GM18868 (cell line): ENCODE data around the gene SET.

Experiments
- ATAC-seq: cut with Tn5 transposase; IDR thresholded peaks from one replicate; pipeline ENCODE4 v1.9.1; 2021; ENCODE audit warnings: mild to moderate bottlenecking, moderate library complexity; ENCODE audit not compliant: unreplicated experiment

SET gene

DNA sequence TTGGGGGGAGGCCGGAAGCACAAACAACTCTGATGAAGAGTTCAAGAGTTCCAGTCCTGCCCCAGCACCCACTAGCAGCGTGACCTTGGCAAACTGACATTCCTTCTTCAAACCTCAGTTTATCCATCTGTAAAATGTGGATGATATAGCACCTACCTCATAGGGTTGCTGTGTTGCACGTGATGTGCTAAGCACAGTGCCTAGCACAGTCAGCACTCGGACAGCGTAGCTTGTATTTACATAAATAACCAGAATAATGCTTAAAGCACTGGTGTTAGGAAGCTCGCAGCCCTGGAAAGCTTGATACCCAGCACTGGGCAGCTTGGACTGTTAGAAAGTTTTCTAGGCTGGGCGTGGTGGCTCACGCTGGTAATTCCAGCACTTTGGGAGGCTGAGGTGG lies 18.4 kb downstream of the SET start:
- no peak for ATAC-seq

DNA sequence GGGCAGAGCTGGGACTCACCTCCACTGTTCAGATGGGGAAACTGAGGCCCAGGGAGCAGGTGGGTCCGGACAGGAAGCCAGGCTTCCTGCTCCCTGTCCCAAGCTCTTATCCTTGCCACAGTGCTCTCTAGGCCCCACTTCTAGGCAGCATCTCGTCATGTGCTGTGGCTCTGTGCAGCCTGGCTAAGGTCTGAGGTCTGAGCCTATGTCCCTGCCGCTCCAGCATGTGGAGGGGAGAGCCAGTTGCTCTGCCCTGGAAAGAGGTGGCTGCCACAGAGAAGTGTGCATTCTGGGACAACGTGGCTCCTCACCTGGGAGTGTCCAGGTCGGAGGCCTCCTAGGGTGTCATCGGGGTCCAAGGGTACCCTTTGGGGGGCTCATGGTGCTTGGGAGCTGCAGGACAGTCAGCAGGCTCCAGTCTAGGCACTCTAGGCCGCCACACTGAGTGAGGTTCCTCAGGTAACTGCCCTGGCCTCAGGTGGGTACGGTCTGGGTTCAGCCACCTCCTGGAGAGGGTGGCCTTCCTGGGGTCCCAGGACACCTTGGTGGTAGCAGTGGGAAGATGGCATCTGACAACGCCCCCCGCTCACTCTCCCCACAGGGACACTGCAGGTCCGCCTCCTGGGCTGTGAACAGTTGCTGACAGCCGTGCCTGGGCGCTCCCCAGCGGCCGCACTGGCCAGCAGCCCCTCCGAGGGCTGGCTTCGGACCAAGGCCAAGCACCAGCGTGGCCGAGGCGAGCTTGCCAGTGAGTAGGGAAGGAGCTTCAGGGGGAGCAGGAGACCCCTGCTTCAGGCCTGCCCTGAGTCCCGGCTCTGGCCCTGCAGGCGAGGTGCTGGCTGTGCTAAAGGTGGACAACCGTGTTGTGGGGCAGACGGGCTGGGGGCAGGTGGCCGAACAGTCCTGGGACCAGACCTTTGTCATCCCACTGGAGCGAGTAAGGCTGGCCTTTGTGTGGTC lies 23.7 kb downstream of the SET start:
- no peak for ATAC-seq

DNA sequence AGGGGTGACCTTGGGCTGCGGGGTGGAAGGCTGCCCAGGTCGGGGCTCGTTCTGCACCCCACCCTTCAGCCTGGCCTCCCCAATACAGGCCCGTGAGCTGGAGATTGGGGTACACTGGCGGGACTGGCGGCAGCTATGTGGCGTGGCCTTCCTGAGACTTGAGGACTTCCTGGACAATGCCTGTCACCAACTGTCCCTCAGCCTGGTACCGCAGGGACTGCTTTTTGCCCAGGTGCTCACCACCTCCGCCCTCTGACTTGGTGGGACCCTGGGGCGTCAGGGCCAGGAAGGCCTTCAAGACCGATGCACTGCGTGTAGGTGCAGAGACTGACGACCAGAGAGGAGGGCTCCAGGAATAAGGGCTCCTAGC lies 24.4 kb downstream of the SET start:
- no peak for ATAC-seq

DNA sequence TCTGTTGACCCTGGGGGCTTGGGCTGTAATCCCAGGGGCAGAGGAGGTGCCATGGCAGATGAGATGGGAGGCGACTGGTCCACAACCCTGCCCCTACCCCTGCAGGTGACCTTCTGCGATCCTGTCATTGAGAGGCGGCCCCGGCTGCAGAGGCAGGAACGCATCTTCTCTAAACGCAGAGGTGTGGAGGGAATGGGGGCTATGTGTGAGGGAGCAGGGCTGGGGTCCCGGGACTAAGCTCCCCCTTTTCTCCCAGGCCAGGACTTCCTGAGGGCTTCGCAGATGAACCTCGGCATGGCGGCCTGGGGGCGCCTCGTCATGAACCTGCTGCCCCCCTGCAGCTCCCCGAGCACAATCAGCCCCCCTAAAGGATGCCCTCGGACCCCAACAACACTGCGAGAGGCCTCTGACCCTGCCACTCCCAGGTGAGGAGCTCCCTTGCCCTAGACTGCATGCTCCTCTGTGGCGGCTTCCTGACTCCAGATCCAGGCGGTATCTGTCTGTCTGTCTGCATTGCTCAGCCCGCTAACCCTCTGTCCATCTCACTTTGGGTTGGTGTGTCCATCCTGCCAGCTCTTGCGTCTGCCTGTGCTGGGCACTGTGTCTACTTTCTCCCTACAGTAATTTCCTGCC lies 25.0 kb downstream of the SET start:
- ATAC-seq = no peak

DNA sequence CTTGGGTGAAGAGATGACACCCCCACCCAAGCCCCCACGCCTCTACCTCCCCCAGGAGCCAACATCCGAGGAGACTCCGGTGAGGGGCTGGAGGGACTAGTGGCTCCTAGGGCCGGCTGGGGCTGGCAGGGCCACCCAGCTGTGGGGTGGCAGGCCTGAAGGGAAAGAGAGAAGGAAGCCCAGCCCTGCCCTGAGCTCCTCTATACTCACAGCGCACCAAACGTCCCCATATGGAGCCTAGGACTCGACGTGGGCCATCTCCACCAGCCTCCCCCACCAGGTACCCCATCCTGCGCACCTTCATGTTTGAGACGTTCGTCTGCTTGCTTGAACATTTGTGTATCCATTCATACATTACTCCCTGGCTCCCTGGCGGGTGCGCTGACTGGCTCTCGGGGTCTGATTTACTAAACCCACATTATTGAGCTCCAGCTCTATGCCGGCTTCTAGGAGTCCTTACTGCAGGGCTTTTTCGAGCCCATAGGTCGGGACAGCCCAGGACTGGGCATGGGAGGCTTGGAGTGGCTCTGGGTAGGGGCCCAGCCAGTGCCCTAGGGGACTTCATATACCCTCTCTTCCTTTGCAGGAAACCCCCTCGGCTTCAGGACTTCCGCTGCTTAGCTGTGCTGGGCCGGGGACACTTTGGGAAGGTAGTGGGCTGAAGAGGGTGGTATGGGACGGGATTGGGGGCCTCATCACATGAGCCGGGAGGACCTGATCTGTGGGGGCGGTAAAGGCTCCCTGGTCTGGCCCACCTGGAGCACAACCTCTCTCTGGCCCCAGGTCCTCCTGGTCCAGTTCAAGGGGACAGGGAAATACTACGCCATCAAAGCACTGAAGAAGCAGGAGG lies 25.8 kb downstream of the SET start:
- no peak for ATAC-seq

DNA sequence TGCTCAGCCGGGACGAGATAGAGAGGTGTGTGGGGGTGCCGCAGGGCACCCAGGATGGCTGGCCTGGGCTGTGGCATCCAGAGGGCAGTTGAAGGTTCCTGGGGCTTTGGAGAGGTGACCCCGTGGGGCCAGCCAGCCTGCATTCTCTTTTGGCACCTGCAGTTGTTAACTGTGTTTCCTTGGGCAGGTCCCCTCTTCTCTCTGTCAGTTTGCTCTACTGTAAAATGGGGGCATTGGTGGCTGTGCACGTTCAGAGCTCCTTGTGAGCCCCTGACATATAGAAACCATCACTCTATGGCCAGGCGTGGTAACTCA lies 26.4 kb downstream of the SET start:
- no peak for ATAC-seq

DNA sequence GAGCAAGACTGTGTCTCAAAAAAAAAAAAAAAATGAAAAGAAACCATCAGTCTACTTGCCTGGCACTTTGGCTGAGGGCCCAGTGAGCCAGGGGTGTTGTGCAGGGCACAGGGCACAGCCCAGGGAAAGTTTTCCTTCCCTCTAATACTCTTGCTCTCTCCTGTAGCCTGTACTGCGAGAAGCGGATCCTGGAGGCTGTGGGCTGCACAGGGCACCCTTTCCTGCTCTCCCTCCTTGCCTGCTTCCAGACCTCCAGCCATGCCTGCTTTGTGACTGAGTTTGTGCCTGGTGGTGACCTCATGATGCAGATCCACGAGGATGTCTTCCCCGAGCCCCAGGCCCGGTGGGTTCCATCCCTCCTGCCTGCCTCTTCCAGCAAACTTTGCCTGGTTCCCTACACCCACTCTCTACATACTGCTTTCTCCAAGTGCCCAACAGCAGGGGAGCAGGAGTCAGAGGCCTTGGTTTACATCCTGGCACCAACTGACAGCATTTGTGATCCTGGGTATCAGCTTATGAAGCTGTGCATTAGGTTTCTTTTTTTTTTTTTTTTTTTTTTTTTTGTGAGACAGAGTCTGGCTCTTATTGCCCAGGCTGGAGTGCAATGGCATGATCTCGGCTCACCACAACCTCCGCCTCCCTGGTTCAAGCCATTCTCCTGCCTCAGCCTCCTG lies 27.7 kb downstream of the SET start:
- ATAC-seq = no peak

DNA sequence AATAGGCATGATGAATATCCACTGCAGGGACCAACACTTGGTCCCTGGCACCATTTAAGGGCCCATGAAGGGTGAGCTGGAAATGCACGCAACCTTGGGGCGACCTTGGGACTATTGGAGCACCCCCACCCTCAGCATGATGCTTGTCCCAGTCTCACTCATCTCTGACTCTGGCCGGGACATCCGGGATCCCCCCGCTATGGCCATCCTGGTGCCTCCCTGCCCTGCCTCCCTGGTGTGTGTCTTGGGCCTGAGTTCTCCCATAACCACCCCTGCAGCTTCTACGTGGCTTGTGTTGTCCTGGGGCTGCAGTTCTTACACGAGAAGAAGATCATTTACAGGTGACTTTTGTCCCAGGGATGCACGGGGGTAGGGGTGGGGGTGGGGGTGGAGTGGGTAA lies 29.0 kb downstream of the SET start:
- ATAC-seq = no peak

DNA sequence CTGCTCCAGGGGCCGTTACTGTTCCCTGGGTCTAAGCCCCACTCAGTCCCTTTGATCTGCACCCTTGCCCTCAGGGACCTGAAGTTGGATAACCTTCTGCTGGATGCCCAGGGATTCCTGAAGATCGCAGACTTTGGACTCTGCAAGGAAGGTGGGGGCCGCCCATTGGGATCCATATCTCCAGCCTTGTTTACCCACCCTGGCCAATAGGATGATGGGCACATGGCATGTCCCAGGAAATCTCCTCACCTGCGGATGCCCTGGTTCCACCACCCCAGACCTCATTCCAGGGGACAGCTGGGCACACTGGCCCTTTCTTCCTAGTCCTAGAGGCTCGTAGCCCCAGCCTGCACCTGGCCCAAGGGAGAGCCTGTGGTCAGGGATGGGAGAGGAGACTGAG lies 29.5 kb downstream of the SET start:
- no peak for ATAC-seq

DNA sequence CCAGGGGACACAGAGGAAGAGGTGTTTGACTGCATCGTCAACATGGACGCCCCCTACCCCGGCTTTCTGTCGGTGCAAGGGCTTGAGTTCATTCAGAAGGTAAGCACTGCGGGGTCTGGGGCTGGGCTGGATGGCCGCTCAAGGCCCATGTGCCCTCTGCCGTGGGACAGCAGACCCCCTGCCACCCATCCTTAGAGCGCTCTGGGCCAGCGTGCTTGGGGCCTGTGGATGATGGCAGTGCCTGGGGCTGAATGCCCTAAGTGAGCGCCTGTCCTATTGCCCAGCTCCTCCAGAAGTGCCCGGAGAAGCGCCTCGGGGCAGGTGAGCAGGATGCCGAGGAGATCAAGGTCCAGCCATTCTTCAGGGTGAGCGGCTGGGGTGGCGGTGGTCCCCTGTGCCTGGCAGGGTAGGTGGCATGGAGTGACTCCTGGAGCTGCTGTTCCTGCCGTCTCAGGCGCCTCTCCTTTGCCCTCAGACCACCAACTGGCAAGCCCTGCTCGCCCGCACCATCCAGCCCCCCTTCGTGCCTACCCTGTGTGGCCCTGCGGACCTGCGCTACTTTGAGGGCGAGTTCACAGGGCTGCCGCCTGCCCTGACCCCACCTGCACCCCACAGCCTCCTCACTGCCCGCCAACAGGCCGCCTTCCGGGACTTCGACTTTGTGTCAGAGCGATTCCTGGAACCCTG lies 31.0 kb downstream of the SET start:
- no peak for ATAC-seq

DNA sequence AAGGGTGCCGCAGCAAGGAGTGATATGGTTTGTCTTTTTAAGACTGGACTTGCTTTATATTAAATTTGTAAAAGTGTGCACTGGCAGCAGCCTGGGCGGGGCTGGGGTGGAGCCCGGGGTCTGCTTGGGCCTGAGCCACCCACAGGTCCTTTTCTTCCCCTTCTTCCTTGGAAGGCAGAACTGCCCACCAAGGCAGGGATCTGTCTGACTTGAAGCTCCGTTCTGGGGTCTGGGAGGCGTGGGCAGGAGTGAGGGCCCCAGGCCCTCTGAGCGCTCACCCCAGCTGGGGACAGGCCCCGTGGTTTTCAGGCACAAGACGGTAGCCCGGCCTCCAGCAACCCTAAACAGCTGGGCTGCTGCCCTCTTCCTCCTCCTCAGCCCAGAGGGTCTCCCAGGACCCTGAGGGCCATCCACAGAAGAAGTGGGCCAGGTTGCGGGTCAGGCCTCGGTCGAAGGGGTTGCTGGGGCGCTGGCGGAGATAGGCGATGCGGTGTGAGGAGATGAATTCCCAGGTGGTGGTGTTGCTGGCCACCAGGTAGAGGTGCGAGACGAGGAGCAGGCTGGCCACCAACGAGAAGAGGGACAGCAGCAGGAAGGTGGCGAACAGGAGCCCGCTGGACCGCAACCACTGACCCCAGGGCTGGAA lies 31.9 kb downstream of the SET start:
- ATAC-seq = no peak

DNA sequence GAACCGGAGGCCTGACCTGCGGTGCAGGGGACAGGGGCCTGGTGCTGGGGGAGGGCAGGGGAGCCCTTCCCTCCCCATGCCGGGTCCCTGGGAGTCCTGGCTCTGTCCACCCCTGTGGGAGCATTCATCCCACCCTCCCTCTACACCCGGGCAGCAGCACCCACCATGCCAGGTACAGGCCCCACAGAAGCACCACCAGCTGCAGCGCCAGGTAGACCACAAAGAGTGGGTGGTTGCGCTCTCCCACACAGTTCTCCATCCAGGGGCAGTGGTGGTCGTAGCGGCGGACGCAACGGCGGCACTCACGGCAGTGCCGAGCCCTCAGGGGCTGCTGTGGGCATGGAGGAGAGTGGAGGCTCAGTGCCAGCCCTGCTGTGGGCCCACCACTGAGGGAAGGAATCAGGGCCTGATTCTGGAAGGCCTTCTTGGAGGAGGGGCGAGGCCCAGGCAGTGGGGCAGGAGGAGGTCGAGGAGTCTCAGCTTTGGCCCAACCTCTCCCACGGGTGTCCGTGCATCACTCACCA lies 32.5 kb downstream of the SET start:
- ATAC-seq = no peak

DNA sequence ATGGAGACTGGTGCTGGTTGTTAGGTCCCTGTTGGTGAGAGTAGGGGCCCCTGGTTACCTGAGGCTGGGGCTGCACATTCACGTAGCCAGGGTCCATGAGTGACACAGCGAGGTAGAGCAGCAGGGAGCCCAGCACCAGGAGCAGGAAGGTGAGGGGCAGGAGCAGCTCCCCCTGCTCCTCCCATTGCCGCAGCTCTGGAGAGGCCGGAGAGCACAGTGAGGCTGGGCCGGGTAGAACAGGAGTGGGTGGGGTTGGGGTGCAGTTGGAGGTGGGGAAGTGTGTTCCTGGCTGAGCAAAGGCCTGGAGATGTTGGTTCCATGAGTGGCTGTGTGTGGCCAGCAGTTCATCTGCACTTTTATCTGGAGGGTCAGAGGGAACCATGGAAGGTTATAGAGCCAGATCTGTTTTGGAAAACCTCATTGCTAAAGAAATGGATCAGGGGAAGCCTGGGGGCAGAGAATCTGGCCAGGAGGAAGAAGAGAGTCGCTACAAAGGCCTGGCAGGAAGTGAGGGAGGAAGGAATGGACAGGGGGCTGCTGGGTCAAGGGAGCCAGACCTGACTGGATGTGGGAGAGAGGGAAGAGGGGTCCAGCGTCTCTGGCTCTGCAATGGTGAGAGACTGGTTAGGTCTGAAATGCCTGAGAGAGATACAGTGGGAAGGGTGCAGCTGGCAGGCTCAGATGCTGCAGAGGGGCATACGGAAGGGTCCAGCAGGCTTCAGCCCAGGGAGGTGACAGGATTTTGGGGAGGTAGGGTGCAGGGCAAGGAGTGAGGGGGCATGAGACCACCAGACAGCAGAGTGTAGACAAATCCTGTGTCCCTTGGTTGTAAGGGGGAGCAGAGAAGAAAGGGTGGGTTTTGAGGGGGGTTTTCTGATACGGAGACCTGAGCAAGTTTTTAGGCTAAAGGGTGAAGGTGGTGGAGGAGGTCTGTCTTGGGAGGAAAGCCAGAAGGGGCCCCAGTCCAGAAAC lies 33.6 kb downstream of the SET start:
- ATAC-seq = no peak

DNA sequence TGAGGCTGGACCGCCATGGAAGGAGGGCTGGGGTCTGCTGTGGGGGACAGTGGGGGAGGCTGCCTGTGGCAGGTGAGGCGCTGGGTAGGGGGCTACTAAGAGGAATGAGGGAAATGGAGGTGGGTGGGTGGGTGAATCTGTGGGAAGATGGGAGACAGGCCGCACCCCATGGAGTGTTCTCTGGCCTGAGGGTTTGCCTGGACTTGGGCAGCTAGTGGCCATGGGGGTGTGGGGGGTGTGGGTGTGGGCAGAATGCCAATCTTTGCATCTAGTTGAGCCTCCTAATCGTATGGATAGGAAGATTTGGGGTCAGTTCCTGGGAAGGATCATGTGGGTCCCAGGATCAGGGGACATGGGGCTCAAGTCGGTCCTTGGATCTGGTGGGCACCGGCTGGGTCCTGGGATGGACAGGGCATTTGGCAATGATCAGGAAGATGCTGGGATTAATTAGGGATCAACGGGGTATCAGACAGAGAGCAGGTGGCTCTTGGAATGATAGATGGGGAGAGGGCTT lies 34.4 kb downstream of the SET start:
- ATAC-seq = no peak

DNA sequence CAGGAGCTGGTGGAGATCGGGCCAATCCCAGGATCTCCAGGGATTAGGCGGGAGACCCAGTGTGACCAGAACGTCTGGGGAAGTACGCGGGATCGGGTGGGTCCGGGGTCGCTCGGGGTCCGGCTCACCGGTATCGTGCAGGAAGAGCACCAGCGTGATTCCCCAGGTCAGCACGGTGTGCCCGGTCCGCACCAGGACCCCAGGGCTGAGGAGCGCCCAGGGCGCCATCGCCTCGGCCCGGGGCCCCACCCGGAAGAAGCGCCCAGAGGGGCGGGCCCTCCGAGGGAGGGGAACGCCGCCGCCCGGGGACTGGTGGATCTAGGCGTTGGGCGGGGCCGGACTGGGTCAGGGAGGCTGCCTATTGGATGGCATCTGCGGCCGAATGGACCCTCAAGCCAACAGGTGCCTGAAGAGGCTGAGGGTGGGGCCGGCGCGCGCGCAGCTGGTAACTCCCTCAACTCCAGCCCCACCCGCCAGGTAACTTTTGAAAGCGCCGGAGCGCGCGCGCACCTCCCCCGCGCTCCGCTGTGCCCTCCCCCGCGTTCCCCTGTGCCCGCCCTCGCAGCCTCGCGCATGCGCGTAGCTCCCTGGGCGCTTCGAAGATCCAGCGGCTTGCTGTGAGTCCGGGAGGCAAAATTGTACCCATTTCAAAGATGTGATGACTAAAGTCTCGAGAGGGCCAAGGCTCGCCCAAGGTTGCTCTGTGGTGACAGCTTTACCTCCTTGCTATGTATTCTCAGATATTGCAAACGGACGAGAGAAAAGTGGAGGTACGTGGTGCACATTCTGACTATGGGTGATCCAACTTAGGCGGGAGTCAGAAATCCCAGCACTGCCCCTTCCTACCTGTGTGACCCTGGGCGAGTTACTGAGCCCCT lies 35.1 kb downstream of the SET start, which contains the start of gene ZDHHC12:
Gene ZDHHC12 (minus strand): TSS at position 262 of the 878 bp plus-strand sequence. CDS start 34 bp downstream, at position 228.
- peak; percentile 97 for ATAC-seq

DNA sequence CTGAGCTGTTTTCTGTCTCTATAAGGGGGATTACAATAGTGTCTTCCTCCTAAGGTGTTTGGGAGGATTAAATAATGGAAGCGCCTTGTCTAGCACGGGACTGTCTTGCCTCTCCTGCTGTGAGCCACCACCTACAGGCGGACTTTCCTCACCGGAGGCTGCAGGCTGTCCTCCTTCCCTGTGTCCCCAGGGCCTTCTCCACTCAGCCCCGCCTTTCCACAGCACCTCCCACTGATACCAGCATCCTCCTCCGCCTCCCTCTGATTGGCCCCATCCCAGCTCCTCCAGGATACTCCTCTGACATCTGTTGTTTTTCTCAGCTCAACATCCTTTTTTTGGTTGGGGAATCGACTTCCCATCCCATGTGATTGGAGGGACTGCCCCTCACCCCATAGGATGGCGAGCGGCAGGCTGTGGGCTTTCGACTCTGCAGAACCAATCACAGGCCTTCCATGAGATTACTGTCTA lies 35.8 kb downstream of the SET start:
- peak; percentile 7 for ATAC-seq

DNA sequence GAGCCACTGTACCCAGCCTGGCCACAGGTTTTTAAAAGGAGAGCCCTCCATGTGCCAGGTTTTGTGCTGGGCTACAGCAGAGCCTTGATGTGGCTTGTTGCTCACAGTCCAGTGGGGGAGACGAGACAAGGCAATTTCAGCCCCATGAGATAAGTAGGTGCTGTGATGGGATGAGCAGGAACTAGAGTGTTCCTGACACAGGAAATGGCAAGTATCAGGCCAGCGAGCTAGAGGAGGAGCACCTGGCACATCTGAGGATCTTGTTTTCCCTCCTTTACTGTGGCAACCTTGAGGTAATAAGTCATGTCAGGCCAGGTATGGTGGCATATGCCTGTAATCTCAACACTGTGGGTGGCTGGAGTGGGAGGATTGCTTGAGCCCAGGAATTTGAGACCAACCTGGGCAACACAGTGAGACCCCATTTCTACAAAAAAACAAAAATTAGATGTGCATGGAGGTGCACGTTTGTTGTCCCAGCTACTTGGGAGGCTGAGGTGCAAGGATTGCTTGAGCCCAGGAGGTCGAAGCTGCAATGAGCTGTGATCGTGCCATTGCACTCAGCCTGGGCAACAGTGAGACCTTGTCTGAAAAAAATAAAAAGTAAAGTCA lies 38.7 kb downstream of the SET start:
- ATAC-seq = no peak
